AG10803 (cell line): ENCODE measurements around the gene EMCN.
A peak's percentile ranks its signal among the peaks of the same experiment; 100 is the strongest.

Experiments
- DNase-seq: peaks from one replicate; pipeline ENCODE4 v3.0.0; 2010; ENCODE audit warnings: low read depth
- H3K4me3 ChIP-seq: 2 replicates; pipeline ENCODE4 v1.5.1; 2011; ENCODE audit warnings: mild to moderate bottlenecking, low read length, control low read depth
- CTCF ChIP-seq: conservative IDR thresholded peaks from 2 replicates; pipeline ENCODE4 v1.5.1; 2011; ENCODE audit warnings: mild to moderate bottlenecking, low read length, control low read depth, inconsistent platforms

Gene EMCN

GRCh38 chr4:100348473-100348872, 169.3 kb downstream of the EMCN start:
- H3K4me3 ChIP-seq = no peak overlapping the region
- TF ChIP-seq CTCF = no peak
- peak; percentile 22 for DNase-seq

GRCh38 chr4:100347241-100347640, 170.6 kb downstream of the EMCN start:
- H3K4me3 ChIP-seq = no peak overlapping the region
- DNase-seq = no peak
- TF ChIP-seq CTCF = no peak

- no peak for DNase-seq
- no peak overlapping the region for H3K4me3 ChIP-seq
- TF ChIP-seq CTCF = no peak
These were observed 172.2 kb downstream of the EMCN start for GRCh38 chr4:100345585-100345984.
